ENCODE data around the gene NT5C2.

Gene NT5C2

GRCh38 chr10:103202319-103202718 is 9.2 kb upstream of the NT5C2 start:
- in situ Hi-C loops (cut with HindIII; ENCODE audit: low pct_ligation_motif_present, low sequenced_read_pairs): no loop called here
- no peak for TF ChIP-seq CTCF (IDR thresholded peaks at IDR 0.05; ENCODE audit: low read depth, low read length, missing control alignments)
- H3K36me3 ChIP-seq (replicated peaks): no peaks in the 10 kb centered on the region
- H3K27ac ChIP-seq: no peak overlapping the region
- H3K4me3 ChIP-seq (ENCODE audit: low read depth, low read length): no peak overlapping the region
- H3K27me3 ChIP-seq (replicated peaks): no peaks in the 10 kb centered on the region
- DNase-seq: no peak

- Histone ChIP-seq H3K4me3 (ENCODE audit: low read depth, low read length) (no peak overlapping the region), H3K27me3 (replicated peaks) (no peaks in the 10 kb centered on the region), H3K36me3 (replicated peaks) (no peaks in the 10 kb centered on the region), H3K27ac (no peak overlapping the region)
- TF ChIP-seq CTCF (IDR thresholded peaks at IDR 0.05; ENCODE audit: low read depth, low read length, missing control alignments): no peak
- no peak for DNase-seq
- in situ Hi-C loops (cut with HindIII; ENCODE audit: low pct_ligation_motif_present, low sequenced_read_pairs): no loop called here
Measured at GRCh38 chr10:103199488-103199887, 6.4 kb upstream of the NT5C2 start.

- Histone ChIP-seq H3K27me3 (replicated peaks) (no peaks in the 10 kb centered on the region), H3K36me3 (replicated peaks) (no peaks in the 10 kb centered on the region), H3K27ac (no peak overlapping the region), H3K4me3 (ENCODE audit: low read depth, low read length) (no peak overlapping the region)
- in situ Hi-C loops (cut with HindIII; ENCODE audit: low pct_ligation_motif_present, low sequenced_read_pairs): no loop called here
- DNase-seq: no peak
- TF ChIP-seq CTCF (IDR thresholded peaks at IDR 0.05; ENCODE audit: low read depth, low read length, missing control alignments): no peak
Measured at GRCh38 chr10:103198648-103199047, 5.6 kb upstream of the NT5C2 start.

GRCh38 chr10:103197903-103198302 is 4.8 kb upstream of the NT5C2 start:
- no peak overlapping the region for H3K4me3 ChIP-seq (ENCODE audit: low read depth, low read length)
- TF ChIP-seq CTCF (IDR thresholded peaks at IDR 0.05; ENCODE audit: low read depth, low read length, missing control alignments): no peak
- in situ Hi-C loops (cut with HindIII; ENCODE audit: low pct_ligation_motif_present, low sequenced_read_pairs): no loop called here
- no peaks in the 10 kb centered on the region for H3K27me3 ChIP-seq (replicated peaks)
- DNase-seq: no peak
- H3K27ac ChIP-seq: no peak overlapping the region
- H3K36me3 ChIP-seq (replicated peaks): no peaks in the 10 kb centered on the region

- no peaks in the 10 kb centered on the region for H3K27me3 ChIP-seq (replicated peaks)
- in situ Hi-C loops (cut with HindIII; ENCODE audit: low pct_ligation_motif_present, low sequenced_read_pairs): no loop called here
- H3K36me3 ChIP-seq (replicated peaks): no peaks in the 10 kb centered on the region
- no peak overlapping the region for H3K27ac ChIP-seq
- peak; percentile 70 for DNase-seq
- TF ChIP-seq CTCF (IDR thresholded peaks at IDR 0.05; ENCODE audit: low read depth, low read length, missing control alignments): no peak
- no peak overlapping the region for H3K4me3 ChIP-seq (ENCODE audit: low read depth, low read length)
Measured at GRCh38 chr10:103197174-103197573, 4.1 kb upstream of the NT5C2 start.

GRCh38 chr10:103196516-103196915 is 3.4 kb upstream of the NT5C2 start:
- H3K27ac ChIP-seq: no peak overlapping the region
- in situ Hi-C loops (cut with HindIII; ENCODE audit: low pct_ligation_motif_present, low sequenced_read_pairs): no loop called here
- H3K36me3 ChIP-seq (replicated peaks): no peaks in the 10 kb centered on the region

More at GRCh38 chr10:103196516-103196915, 3.4 kb upstream of the NT5C2 start:
- DNase-seq: no peak
- Histone ChIP-seq H3K4me3 (ENCODE audit: low read depth, low read length) (no peak overlapping the region), H3K27me3 (replicated peaks) (no peaks in the 10 kb centered on the region)
- TF ChIP-seq CTCF (IDR thresholded peaks at IDR 0.05; ENCODE audit: low read depth, low read length, missing control alignments): no peak
